Cerebellar nuclear complex (tissue), 1 donor: Measurements from ENCODE around the gene PLXNA4.
"Not testable (repeated sequence)": the region's sequence is repeated elsewhere in the genome, so short reads cannot be mapped to it uniquely, and the experiment has no call there.

Experiments used
- DNase-seq, 2 experiments: peaks; one replicate each; lab custom pipeline; 2025; lab: John Stamatoyannopoulos, UW

PLXNA4 gene, protein sequence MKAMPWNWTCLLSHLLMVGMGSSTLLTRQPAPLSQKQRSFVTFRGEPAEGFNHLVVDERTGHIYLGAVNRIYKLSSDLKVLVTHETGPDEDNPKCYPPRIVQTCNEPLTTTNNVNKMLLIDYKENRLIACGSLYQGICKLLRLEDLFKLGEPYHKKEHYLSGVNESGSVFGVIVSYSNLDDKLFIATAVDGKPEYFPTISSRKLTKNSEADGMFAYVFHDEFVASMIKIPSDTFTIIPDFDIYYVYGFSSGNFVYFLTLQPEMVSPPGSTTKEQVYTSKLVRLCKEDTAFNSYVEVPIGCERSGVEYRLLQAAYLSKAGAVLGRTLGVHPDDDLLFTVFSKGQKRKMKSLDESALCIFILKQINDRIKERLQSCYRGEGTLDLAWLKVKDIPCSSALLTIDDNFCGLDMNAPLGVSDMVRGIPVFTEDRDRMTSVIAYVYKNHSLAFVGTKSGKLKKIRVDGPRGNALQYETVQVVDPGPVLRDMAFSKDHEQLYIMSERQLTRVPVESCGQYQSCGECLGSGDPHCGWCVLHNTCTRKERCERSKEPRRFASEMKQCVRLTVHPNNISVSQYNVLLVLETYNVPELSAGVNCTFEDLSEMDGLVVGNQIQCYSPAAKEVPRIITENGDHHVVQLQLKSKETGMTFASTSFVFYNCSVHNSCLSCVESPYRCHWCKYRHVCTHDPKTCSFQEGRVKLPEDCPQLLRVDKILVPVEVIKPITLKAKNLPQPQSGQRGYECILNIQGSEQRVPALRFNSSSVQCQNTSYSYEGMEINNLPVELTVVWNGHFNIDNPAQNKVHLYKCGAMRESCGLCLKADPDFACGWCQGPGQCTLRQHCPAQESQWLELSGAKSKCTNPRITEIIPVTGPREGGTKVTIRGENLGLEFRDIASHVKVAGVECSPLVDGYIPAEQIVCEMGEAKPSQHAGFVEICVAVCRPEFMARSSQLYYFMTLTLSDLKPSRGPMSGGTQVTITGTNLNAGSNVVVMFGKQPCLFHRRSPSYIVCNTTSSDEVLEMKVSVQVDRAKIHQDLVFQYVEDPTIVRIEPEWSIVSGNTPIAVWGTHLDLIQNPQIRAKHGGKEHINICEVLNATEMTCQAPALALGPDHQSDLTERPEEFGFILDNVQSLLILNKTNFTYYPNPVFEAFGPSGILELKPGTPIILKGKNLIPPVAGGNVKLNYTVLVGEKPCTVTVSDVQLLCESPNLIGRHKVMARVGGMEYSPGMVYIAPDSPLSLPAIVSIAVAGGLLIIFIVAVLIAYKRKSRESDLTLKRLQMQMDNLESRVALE (N-terminal part only)

DNA sequence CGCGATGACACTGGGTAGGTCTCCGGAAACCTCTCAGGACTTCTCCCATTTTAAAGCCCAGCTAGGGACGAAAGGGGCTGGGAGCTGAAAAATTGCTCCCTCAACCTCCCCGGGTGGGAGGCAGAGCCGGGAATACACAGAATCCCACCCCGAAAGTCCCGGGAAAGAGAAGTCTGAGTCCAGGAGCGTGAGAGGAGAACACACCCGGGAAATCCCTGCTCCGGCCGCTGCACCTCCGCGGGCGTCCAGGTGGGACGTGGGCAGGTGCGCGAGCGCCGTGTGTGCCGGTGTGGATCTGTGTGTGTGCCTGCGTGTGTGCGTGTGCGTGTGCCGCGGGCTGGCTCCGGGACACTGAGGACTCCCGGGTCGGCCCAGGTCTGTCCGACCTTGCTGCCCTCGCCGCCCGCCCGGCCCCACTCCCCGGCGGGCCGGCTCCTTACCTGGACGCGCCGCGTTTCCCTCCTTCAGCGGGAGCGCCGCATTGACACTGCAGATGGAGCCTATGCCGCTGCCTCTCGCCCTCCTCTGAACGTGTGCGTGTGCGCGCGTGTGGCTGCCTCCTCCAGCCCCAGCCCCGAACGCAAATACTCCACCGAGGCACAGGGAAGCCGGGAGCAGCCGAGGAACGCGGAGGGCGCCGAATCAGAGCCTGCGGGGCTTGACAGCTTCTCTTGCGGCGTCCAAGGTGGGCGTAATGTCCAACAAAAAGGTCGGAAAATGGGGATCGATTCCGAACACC is at the start of gene PLXNA4:
PLXNA4 (minus strand) TSS at position 489 of the 739 bp plus-strand sequence. CDS start 67,777 bp downstream, outside the sequence.
- no peak for DNase-seq

DNA sequence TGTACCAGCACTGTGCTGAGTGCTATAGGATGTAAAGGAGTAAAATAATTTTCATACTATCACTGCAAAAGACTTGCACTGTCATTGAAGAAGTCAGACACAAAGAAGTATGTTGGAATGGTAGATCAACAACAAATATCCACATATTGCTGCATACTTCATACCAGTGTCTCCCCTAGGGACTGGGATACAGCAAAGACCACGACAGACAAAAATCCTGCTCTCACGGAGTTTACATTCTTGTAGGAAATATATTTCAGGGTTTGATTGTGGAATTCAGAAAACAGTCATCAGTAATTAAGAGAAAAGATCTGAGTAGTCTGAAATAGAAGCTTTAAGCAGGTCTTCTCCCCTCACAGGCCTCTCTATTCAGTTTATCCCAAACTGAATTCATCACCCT is 49.4 kb upstream of the PLXNA4 start:
- DNase-seq, result no peak

DNA sequence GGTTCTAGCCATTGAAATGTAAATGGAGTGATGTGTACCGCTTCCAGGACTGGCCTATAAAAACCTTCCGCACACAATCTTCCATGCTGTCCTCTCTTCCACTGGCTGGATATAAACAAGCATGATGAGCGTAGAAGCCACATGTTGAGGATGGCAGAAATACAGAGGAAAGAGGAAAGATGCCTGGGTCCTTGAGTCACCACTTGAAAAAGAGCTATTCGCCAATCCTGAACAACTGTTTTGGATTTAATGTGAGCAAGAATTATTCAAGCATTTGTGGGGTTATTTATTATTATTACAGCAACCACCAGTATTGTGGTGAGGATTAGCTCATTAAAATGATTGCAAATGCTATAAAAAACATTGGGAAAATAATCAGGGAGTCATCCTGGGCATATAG is 45.8 kb upstream of the PLXNA4 start:
- no peak for DNase-seq

DNA sequence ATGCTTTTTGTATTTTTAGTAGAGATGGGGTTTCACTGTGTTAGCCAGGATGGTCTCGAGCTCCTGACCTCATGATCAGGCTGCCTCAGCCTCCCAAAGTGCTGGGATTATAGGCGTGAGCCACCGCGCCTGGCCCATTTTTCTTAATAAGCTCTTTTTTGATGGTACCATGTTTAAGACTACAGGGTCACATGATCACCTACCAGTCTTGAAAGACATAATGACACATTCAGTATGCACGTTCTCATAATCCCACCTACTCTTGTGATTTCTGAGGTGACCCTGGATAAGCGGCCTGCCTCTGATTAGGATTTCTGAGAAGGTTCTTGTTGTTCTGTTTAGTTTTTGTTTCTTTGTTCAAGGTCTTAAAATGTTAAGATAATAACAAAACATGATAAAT is 43.7 kb upstream of the PLXNA4 start:
- DNase-seq, result no peak

DNA sequence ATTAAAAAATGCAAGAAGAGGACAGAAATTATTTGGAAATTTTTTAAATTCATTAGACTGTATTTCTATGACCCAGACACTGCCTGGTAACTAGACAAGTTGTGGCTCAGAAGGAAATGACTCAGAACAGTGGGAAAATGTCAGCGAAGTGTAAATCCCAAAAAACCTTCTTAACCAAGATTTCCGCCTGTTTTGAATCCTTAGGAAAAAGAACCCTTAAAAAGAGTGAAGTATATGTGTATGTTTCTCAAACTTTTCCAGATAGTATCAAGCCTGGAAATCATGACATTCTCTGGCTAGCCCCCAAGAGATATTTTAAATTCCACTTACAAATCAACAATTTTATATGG is 42.7 kb upstream of the PLXNA4 start:
- no peak for DNase-seq

DNA sequence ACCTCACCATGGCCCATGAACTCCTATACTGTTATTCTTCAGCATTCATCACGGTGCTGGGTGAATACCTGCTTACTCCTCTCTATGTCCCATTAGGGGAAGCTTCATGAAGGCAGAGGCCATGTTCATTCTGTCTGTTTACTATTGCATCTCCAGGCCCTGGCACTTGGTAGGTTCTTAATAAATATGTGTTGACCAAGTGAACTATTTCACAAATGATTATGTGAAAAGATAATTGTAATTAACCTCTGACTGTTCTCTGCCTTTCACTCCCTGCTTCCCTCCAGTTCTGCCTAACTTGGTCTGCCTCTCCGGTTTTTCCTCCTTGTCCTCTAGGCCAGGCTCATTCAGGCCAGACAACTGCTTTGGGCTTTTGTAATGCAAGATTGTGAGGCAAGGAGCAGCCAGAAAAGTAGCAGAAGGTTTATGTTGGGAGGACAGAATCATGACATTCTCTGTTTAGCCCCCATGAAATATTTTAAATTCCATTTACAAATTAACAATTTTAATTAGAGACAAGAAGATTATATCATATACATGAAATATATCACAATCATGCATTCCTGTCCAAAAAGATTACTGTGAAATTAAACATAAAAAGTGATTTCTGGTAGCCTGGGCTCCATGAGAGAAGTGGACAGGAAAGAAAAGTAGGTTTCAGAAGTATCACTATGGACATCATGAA is 42.1 kb upstream of the PLXNA4 start:
- DNase-seq, result no peak

DNA sequence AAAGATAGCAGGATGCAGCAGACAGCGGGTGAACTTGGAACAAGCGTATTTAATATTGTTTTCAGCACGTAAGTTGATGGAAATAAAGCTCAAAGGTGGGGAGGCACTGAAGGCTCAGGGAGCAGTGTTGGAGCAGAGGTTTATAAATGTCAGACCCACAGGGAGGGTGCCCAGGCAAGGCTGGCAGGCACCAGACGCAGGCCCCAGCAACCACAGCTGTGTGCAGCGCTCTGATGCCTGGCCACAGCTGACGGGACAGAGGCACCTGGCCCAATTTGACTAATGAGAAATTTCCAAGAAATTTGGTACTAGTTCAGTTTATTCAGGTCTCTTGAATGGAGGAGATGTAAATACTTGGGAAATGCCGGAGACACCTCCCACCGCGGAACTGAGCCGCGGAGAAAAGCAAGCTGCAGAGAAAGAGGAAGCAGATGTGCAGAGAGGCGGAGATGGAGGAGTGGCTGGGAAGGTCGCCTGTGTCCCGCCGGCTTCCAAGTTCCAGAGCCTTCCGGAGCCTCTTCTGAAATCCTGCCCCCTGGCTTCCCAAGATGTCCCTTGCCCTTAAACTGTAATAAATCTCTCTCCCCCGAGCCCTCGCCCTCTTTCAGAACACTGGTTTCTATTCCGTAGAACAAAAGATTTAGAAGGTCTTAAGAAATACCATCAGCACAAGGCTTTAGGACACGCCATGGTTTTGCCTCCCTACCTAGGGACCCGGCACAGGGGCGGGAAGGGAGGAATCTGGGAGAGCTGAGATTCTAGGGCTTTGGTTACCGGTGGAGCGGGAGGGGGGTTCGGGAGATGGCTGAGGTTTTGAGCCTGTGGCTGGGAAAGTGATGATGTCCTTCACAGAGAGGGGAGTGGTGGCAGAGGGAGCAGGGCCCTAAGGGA is 38.4 kb upstream of the PLXNA4 start:
- no peak for DNase-seq

DNA sequence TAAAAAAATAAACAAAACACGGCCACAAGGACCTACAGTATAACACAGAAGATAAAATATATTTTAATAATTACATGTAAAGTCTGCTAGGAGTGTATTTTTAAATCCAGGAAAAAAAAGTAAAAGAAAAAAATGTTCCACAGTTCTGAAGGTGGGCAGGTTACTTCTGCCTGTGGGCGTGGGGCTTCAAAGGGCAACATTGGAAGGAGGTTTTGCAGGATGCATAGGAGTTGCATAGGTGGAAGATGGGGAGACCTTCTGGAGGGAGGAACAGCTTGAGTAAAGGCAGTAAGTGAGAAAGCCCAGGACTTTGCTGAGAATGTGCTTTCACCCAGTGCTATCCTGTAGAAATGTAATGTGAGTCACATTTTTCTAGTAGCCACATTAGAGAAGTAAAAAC is 37.5 kb upstream of the PLXNA4 start:
- no peak for DNase-seq

DNA sequence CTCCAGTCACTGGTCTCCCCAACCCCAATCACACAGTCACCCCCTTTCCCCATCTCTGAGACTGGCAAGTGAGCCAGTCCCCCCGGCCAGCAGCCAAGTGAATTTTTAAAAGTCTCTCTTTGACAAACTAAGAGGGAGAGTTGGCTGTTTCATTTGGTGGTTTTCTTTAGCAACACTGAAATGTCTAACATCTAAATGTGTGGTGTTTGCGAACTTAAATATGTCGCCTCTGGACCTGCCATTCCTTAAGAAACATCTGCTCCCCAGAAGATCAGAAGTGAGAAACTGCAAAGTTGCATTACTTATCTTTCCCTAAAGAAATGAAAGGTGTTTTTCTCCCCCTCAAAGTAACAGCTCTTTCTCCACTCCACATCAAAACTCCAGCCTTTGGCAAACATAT is 34.7 kb upstream of the PLXNA4 start:
- no peak for DNase-seq

DNA sequence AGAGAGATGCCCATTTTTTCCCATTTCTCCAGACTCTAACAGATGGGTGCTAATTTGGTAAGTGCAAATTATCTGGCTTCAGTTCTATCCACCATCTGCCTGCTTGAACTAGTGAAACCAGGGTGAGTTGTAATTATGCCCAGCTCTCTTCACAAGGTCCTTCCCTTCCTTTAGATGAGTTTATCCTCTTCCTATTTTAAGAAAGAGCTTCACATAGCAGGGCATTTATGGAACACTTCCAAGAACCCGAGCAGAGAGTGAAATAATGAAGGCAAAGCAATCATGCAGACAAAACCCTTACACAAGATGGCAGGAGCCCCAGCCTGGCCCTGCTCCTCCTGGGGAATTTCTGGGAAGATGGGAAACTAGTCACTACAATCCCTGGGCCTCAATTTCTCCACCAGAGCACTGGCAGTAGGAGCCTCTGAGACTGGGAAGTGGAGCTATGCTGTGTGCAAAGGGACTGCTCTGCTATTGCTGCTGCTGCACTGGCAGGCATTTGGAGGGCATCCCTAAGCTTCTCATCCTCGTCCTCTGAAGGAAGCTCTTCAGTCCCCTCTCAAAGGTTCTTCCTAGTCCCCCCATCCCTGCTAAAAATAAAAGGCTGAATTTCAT is 33.7 kb upstream of the PLXNA4 start:
- peak; percentile 74 to 83 for DNase-seq

DNA sequence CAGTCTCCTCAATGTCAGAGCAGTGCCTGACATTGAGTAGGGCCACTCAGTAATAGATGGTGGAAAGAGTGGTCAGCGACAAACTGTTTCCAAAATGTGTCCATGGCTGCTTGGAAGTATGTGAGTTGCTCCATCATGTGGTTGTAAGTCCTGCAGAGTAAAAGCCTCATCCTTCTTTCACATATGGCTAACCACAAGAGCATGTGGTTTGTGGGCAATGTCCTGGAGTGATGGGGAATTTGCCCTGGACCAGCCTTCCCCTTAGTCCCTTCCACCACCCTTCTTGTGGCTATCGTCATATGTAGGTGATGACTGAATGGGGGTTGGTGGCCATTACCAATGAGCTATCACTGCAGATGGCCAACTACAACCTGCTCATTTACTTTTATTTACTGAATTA is 33.0 kb upstream of the PLXNA4 start:
- DNase-seq, result no peak

DNA sequence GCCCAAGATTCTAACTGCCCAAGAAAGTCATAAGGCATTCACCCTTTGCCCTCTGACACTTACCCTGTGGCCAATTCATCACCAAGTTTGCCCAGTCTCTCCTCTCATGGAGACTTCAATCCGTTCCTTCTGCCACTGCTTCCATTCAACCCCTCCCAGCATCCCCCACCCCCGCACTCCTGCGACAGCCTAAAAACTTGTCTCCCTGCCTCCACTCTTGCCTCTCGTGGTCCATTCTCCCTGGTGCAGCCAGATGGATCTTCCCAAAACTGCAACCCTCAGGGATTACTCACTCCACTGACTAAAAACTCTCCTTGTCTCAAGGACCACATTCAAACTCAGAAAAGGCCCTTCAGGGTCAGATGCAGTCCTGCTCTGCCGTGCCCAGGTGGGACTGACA is 32.3 kb upstream of the PLXNA4 start:
- DNase-seq, result no peak

DNA sequence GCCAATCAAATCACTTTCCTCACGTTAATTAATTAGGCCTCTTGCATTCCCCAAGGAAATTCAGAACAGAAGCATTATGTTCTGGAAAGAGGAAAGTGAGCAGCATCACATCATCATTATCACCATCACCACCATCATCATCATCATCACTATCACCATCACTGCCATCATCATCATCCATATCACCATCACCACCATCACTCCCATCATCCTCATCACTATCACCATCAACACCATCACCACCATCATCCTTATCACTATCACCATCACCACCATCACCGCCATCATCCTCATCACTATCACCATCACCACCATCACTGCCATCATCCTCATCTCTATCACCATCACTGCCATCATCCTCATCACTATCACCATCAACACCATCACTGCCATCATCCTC is 31.4 kb upstream of the PLXNA4 start:
- DNase-seq, result no peak

DNA sequence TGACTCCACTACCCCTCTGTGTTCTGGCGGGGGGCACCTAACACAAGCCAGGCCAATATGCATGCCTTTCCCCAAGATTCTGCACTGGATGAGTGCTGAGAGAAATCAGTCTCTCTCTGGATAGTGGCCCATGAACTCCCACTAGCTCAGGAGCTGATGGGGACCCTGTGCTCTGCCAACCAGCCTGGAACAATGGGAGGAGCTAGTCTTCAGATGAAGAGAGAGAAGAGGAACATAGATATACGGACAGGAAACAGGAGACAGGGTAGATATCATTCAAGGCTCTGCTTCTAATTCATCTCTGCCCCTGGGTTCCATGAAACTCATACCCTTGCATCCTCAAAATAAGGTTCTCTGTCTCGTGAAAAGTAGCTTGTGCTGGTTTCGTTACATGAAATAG is 27.9 kb upstream of the PLXNA4 start:
- DNase-seq, result no peak

DNA sequence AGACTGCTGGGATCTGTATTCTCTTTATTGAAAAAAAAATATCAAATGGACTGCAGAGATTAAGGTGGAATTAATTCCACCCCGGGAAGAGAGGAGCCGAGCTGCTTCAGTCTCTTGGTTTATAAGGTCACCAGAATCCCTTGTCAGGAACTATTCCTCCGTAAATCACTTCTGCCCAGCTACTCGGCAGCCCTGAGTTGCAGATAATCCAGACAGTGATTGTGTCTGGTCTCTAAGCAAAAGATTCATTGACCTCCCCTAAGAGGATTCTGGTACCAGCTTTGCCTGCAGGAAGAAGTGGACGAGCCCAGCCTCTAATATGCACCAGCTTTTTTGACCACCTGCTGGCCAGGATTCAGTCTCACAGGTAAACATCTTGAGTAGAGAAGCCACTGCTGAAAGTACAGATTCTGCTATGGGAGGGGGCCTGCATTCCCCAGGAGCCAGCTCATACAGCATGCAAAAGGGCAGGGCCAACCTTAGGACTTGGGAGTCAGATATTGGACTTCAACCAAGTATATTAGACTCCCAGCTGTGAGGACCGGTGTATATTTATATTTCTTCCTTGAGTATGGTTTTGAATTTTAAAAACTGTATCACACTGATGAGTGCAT is 27.1 kb upstream of the PLXNA4 start:
- no peak for DNase-seq

DNA sequence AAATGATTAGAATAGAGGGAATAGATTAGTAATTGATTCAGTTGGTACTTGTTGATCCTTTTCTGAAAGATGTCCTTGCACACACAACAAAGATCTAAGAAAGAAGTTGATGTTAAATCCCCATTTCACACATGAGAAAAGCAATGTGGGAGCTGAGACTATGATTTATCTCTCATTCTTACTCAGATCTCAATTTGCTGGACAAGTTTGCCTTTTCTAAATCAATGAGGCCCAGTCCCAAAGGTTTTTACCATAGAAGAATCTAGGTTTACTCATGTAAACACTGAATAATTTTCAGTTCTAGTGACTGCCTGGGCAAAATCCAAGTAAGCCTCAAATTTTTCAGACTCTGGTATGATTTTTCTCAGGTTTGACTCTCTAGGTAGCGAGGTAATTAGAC is 25.5 kb upstream of the PLXNA4 start:
- DNase-seq, result no peak

DNA sequence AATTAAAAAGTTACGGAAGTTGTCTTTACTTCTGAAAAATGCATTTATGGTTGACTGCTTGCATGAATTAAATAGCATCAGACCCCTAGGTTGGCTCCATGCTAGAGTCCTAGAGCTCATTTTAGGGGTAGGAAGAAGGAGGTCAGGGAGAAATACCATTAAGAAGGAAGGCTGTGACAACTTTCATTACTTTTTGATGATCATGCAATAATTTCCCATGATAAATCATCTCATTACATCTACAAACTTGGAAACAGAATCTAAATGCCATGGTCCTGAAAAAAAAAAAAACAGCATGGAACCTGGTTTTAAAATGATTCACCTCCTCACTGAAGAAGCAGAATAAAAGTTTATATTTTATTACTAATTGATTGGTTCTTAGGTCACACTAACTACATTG is 20.3 kb upstream of the PLXNA4 start:
- DNase-seq, result no peak

DNA sequence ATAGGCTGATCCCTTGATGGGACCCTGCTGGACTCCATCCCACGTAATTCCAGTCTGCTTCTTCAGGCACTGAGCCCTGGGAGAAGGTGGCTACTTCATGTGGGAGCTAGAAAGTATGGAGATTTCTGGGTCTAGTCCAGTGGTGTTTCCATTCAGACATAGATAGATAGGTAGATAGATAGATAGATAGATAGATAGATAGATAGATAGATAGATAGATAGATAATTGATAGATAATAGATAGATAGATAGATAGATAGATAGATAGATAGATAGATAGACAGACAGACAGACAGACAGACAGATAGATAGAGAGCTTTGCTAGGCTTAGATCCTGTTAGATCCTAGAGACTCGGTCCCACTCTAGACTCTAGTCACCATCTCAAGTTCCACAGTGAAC is 18.5 kb upstream of the PLXNA4 start:
- not testable (repeated sequence) for DNase-seq

DNA sequence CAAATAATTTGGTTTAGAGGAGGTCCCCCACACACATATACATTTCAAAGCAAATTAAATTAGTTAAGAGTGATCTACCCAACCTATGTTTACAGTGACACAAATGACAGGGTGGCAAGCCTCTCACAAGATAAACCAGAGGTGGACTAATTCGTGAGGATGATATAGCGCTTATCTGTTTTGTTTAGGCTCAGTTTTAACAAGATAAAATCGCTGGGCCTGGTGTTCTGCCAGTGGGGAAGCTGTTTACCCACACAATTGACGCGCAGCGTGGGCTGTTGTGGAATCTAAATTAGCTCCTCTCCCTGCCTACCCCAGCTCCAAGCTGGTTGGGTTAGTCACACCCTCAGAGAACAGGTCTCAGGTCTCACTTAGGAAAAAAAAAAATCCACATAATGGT is 16.7 kb upstream of the PLXNA4 start:
- no peak for DNase-seq
